ENCODE data around the gene HOXC9.

HOXC9 gene

DNA sequence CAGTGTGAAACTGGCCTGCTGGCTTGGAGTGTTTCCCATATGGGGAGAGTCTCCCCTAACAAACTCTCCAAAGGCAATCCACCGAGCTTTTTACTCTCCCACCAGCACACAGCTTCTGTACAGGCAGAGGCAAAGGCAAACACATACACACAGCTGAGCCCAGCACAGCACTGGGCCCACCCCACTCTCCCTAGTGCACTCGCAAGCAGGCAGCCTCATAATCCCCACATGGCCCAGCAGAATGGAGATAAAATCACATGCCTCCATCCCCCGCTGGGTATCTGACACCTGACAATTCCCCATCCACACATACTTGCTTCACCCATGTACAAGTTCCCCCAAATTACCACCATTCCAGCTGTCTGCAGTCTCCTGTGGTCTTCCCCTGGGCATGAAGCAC, 41.8 kb upstream of the HOXC9 start:
- Mint-ChIP-seq H3K27me3 (ENCODE audit: low read depth) (peaks cover 90% of the 10 kb centered on the region), H3K4me3 (no peak overlapping the region), H3K4me1 (ENCODE audit: low read depth) (peaks cover 11% of the 10 kb centered on the region), H3K36me3 (ENCODE audit: low read depth) (peaks cover 7% of the 10 kb centered on the region), H3K27ac (no peak overlapping the region), H3K9me3 (no peaks in the 10 kb centered on the region)

DNA sequence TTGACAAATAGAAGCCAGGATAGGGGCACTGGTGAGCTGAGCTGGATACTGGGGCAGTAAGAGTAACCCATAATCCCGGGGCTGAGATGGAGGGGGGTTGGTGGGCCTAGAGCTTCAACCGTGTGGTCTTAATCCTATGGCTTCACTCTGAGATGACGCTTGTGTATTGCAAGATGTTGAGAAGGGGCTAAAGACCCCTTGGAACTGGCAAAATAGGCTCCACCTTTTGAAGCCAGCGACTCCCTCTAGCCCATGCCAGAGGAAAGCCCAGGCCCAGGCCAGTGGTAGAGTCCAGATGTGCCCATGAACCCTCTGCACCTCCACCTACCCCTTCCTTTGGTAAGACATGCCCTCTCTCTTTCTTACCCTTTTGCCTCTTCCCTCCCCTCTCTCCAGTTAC, 40.6 kb upstream of the HOXC9 start:
- peaks cover 5% of the 10 kb centered on the region for H3K36me3 Mint-ChIP-seq (ENCODE audit: low read depth)
- H3K9me3 Mint-ChIP-seq = no peaks in the 10 kb centered on the region
- H3K4me1 Mint-ChIP-seq (ENCODE audit: low read depth) = peaks cover 14% of the 10 kb centered on the region
- H3K27me3 Mint-ChIP-seq (ENCODE audit: low read depth) = peaks cover 90% of the 10 kb centered on the region
- no peak overlapping the region for H3K4me3 Mint-ChIP-seq
- H3K27ac Mint-ChIP-seq = no peak overlapping the region

DNA sequence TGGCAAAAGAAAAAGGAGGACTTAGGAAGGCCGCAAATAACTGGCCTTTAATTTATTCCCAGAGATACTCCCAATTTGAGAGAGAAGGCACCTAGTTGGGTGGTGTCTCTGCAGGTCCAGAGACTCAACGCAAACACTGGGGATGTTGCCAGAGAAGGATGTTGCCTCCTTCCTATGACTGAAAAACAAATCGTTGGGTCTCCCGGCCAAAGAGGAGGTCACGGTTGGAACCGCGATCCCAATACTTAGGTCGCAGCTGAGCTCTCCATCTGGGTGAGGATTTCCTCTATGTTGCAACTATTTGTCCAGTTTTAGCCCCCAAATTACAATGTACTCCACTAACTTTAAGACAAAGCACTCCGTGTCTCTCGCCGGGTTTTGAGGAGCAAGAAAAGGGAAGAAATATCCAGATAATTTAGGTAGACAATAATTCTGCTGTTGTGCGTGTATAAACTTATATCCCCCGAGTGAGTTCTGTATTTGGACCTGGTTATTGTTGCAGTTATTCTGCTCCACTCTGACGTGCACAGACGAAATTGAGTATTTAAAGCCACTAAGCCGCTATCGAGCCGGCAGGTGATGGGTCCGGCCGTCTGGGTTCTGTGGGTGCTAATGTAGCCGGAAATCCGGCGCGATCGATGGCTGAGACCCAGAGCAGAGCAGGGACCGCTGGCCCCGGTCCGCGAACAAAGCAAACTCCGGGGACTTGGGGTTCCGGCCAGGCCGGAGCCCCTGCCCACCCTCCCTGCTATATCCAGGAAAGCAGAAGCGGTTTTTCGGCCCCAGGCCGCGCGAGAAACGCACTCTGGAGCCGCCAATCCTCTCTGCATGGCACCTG, 39.6 kb upstream of the HOXC9 start:
- Mint-ChIP-seq H3K27me3 (ENCODE audit: low read depth) (peaks cover 92% of the 10 kb centered on the region), H3K4me3 (no peak overlapping the region), H3K27ac (peak overlapping the region; percentile 81), H3K9me3 (no peaks in the 10 kb centered on the region), H3K36me3 (ENCODE audit: low read depth) (peaks cover 5% of the 10 kb centered on the region), H3K4me1 (ENCODE audit: low read depth) (peaks cover 19% of the 10 kb centered on the region)

DNA sequence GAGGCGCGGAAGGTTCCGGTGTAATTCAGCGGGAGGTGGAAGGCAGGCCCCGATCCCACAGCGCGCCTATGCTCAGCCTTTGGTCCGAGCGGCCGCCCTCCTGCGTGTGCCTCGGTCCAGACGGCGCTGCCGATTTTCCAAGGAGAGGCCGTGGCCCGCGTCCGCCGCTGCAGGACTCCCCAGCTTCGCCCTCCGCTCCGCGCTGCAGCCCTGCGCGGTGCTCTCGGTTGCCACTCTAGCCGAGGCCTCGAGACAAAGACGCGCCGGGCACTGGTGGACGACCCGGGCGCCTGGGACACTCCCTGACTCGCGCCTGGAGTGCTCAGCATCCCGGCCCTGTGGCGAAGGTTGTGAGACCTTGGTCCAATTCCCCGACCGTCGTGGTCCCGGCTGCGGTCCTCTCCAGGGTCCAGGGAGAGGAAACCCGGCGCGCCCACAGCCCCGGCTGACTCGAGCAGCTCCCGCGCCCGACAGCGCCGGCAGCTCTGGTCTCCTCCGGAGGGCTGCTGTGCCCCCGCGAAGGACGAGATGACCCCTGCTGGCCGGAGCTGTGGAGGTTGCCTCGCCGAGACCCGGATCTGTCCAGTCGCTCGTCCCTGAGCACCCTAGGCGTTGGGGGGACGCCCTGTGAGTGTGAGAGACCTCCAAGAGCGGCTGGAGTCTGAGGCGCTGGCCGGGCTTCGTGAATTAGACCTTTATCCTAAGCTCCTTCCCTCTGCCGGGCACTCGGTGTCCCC, 38.8 kb upstream of the HOXC9 start:
- Mint-ChIP-seq H3K9me3 (no peaks in the 10 kb centered on the region), H3K36me3 (ENCODE audit: low read depth) (peaks cover 5% of the 10 kb centered on the region), H3K4me1 (ENCODE audit: low read depth) (peaks cover 17% of the 10 kb centered on the region), H3K27ac (no peak overlapping the region), H3K27me3 (ENCODE audit: low read depth) (peaks cover 92% of the 10 kb centered on the region), H3K4me3 (no peak overlapping the region)

DNA sequence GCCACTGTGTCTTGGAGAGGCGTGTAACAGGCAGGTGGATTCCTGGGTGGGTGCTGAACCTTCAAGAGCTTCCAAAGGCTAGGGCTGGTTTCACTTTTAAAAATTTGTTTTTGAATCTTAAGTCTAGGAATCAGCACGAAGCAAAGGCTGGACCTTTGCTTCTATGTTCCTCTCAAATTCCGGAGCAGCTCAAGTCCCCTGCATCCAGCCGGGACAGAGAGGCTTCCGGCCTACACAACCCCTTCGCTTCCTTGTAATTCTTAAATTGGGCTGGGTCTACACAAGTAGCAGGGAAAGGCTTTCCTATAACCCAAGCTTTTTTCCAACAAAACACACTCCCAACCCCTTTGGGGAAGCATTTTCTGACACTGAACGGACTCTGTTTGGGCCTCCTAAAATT, 37.0 kb upstream of the HOXC9 start:
- H3K27me3 Mint-ChIP-seq (ENCODE audit: low read depth) = peaks cover 92% of the 10 kb centered on the region
- peaks cover 8% of the 10 kb centered on the region for H3K36me3 Mint-ChIP-seq (ENCODE audit: low read depth)
- H3K4me1 Mint-ChIP-seq (ENCODE audit: low read depth) = peaks cover 21% of the 10 kb centered on the region
- no peaks in the 10 kb centered on the region for H3K9me3 Mint-ChIP-seq
- peak overlapping the region; percentile 41 for H3K27ac Mint-ChIP-seq
- no peak overlapping the region for H3K4me3 Mint-ChIP-seq

DNA sequence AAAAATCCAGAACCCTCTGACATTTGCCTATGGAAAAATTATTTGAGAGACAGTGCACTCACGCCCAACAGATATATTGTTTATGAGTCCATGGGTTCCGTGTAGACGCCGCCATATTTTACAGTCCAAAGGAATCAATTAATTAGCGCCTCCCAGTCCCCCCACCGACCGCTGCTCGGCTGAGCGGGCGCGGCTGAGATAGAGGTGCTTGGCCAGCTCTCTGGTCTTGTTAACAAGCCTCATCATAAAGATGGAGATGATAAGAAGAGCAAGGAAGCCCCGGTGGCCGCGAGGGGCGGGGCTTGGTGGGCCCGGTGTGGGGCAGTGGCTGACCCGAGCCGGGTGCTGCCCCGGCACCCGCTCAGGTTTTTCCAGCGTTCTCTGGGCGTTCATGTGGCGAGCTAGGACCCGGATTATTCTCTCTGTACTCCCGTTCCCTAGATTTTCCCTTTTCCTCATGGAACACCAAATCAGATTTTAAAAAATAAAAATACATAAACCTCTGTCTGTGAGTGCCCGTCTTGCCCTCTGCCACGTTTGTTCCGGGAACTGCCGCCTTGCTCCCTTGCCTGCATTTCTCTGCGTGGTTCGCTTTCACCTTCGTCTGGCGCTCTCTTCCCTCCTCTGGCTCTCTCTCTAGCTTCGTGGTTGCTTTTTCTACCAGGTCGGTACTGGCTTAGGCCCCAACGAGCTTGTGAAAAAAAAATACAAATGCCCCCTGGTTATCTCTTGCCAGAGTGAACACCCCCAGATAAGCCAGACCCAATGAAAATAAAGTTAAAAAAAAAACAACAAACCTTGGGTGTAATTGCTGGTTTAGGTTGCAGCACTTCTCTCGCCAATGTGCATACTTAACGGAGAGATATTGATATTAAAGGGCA, 36.3 kb upstream of the HOXC9 start:
- Mint-ChIP-seq H3K9me3 (no peaks in the 10 kb centered on the region), H3K4me3 (no peak overlapping the region), H3K27ac (peak overlapping the region; percentile 41), H3K36me3 (ENCODE audit: low read depth) (peaks cover 8% of the 10 kb centered on the region), H3K27me3 (ENCODE audit: low read depth) (peaks cover 92% of the 10 kb centered on the region), H3K4me1 (ENCODE audit: low read depth) (peaks cover 21% of the 10 kb centered on the region)

DNA sequence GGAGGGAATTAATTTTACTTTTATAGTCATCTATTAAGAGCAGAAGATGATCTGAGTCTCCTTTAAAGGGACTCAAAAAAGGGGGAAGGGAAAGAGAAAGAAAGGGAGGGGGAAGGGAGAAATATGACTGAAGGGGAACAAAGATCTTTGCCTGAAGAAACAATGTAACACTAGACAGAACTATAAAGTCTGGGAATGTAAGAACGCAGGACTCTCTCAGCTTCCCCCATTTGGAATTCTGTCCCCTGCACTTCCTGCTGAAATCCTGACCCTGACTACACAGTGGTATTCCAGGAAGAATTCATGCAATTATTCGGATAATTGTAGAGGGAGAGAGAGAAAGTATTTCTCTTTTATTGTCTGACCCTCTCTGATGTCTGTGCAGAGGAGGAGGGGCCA, 35.6 kb upstream of the HOXC9 start:
- H3K4me1 Mint-ChIP-seq (ENCODE audit: low read depth) = peaks cover 21% of the 10 kb centered on the region
- no peak overlapping the region for H3K4me3 Mint-ChIP-seq
- H3K36me3 Mint-ChIP-seq (ENCODE audit: low read depth) = peaks cover 8% of the 10 kb centered on the region
- H3K27me3 Mint-ChIP-seq (ENCODE audit: low read depth) = peaks cover 92% of the 10 kb centered on the region
- H3K9me3 Mint-ChIP-seq = no peaks in the 10 kb centered on the region
- H3K27ac Mint-ChIP-seq = peak overlapping the region; percentile 19

DNA sequence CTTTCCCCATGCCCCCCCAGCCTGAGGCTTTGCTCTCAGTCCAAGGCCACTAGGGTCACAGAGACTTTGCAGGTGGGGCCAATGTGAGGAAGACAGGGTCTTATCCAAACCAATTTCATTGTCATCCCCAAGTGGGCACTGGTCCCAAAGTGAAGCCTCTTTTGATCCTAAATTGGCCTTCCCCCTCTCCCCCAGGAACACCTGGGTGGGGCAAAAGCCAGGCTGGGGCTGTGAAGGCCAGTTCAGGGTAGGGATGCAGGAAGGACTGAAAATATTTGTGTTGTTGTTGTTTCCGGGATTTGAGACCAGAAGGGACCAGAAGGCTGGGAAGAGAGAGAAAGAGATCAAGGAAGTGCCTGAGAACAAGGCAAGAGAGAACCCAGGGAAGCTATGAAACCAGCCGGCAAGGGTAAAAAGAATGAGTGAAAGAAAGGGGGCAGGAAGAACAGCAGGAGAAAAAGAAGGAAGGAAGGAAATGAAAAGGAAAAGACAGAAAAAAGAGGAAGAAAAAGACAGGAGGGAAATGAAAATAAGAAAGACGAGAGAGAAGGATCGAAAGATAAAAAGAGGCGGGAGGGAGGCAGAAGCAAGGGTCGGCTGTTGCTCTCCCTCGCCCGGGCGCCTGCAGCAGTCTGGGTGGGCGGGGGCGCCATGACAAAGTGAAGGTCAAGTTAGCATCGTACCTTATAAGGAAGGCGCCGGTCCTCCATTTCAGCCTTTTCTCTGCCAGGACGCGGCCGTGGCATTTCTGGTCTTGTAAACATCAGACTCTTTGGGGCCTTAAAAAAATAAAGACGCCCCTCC, 34.5 kb upstream of the HOXC9 start:
- peaks cover 18% of the 10 kb centered on the region for H3K4me1 Mint-ChIP-seq (ENCODE audit: low read depth)
- no peaks in the 10 kb centered on the region for H3K9me3 Mint-ChIP-seq
- H3K27me3 Mint-ChIP-seq (ENCODE audit: low read depth) = peaks cover 92% of the 10 kb centered on the region
- H3K27ac Mint-ChIP-seq = peak overlapping the region; percentile 78
- peak overlapping the region; percentile 4 for H3K4me3 Mint-ChIP-seq
- H3K36me3 Mint-ChIP-seq (ENCODE audit: low read depth) = peaks cover 3% of the 10 kb centered on the region

DNA sequence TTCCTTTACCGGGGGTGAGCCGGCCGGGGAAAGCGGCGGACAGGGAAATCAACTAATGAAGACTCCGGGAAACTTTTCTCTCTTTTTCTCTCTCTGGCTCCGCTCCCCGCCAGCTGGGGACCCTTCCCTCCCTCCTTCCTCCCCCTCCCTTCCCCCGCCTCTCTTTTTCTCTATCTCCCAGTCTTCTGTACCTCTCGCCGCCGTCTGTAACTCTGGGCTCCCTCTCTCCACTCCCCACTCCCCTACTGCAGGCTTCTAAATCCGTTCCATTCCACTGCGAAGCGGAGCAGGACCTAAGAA, 33.9 kb upstream of the HOXC9 start:
- no peak overlapping the region for H3K27ac Mint-ChIP-seq
- no peak overlapping the region for H3K4me3 Mint-ChIP-seq

DNA sequence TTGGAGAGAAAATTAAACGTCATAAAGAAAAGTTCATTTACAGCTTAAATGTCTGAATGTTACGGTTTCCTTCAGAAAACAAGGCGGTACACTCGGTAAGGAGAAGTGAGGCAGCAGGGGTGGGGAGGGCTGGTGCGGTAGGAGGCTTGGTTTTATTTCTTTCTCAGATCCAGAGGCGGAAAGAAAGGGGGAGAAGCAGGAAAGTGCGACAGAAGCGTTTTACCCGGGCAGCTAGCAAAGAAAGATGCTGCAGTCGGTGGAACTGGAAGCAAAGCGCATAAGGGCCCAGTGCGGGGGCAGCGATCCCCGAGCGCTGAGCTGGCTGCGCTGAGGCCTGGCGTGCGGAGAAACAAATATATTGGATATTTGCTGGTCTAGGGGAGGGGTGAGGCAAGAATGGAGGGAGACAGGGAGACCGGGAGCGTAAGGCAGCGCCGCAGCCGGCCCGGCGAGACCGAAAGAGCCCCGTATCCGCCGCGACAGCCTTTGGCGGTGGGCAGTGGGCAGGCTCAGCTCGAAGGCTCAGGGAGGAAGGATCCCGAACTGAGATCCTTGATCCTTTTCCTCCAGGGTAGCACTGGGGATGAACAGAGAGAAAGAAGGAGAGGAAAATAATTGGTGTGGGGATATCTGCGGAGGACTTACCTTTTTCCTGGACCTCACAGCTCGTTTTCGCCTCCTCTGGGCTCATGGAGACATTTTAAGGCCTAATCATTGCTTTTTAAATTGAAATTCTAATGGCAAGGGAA, 33.4 kb upstream of the HOXC9 start:
- Mint-ChIP-seq H3K4me1 (ENCODE audit: low read depth) (peaks cover 17% of the 10 kb centered on the region), H3K36me3 (ENCODE audit: low read depth) (peaks cover 3% of the 10 kb centered on the region), H3K27ac (peak overlapping the region; percentile 45), H3K9me3 (no peaks in the 10 kb centered on the region), H3K27me3 (ENCODE audit: low read depth) (peaks cover 100% of the 10 kb centered on the region), H3K4me3 (no peak overlapping the region)

More for the DNA sequence above, 33.9 kb upstream of the HOXC9 start:
- H3K27me3 Mint-ChIP-seq (ENCODE audit: low read depth) = peaks cover 95% of the 10 kb centered on the region
- H3K36me3 Mint-ChIP-seq (ENCODE audit: low read depth) = peaks cover 3% of the 10 kb centered on the region
- no peaks in the 10 kb centered on the region for H3K9me3 Mint-ChIP-seq
- peaks cover 17% of the 10 kb centered on the region for H3K4me1 Mint-ChIP-seq (ENCODE audit: low read depth)

DNA sequence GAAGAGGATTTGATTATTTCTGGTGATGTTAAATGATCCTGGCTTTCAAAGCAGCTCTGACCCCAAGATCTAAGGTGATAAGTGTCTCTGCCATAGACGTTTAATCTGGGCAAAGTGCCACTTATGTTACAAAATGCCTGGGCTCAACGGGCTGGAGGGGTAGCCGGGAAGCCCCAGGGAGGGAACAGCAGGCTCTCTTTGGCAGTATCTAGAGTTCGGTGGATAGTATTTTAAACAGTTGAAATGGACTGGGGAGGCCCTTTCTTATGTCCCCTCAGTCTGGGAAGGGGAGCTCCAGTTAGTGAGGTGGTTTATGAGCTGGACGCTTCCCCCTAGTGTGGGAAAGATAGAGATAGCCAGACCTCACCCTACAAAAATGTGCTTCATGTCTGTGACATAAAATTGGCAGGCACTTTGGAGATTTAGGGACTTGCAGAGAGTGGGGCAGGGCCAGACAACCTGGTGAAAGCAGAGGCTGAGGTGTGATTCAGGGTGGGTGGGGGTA, 32.5 kb upstream of the HOXC9 start:
- no peak overlapping the region for H3K4me3 Mint-ChIP-seq
- H3K27me3 Mint-ChIP-seq (ENCODE audit: low read depth) = peaks cover 100% of the 10 kb centered on the region
- H3K27ac Mint-ChIP-seq = peak overlapping the region; percentile 6
- peaks cover 3% of the 10 kb centered on the region for H3K36me3 Mint-ChIP-seq (ENCODE audit: low read depth)
- H3K9me3 Mint-ChIP-seq = no peaks in the 10 kb centered on the region
- peaks cover 17% of the 10 kb centered on the region for H3K4me1 Mint-ChIP-seq (ENCODE audit: low read depth)

DNA sequence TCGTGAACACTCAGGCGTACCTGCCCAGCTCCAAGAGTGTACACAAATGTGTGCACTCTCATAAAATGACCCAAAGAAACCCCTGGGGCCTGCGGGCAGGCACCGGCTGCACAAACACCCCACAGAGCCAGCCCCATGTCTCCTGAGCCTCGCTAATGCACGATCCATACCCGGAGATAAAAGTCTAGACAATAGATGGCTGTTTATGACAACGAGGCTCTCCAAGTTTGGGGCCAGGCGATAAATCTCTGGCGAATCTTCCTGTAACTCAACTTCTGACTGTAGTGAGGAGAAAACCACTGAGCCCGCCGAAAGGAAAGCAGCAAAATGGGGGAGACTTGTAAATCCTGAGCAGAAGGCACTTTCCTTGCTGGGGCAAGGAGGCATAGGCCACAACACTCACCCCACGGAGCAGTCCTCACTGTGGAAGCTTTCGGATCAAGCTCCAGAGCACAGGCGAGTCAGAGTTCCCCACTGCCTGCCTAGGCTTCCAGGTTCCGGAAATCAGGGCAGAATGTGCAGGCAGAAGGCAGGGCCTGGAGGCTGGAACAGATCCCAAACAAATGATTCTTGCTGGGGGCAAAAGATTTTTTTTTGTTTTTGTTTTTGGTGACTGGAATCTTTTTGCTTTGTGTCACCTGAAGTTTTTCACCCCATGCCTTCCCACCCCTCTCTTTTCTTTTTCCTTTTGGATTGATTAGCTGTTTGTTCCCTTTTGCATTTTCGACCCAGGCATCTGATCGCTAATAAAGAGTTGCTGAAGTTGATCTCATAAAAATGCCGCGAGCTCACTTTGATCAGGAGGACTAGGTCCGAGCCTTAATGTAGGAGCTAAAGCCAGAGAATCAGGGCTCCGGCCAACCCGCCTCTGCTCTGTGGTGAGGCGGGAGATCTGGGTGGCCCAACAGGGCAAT, 31.5 kb upstream of the HOXC9 start:
- peaks cover 24% of the 10 kb centered on the region for H3K4me1 Mint-ChIP-seq (ENCODE audit: low read depth)

More for the DNA sequence above, 31.5 kb upstream of the HOXC9 start:
- Mint-ChIP-seq H3K36me3 (ENCODE audit: low read depth) (peaks cover 8% of the 10 kb centered on the region), H3K27me3 (ENCODE audit: low read depth) (peaks cover 100% of the 10 kb centered on the region), H3K4me3 (no peak overlapping the region), H3K9me3 (no peaks in the 10 kb centered on the region), H3K27ac (no peak overlapping the region)

All from T-helper 1 cell treated with Interleukin-12 subunit alpha and Interleukin-12 subunit beta and Interleukin-4 antibody, amounts not matched to agents 30 μg/mL and 1 μg/mL, for 36 hours (primary cell).